ENCODE results near the gene PPP6R3.

The PPP6R3 gene

DNA sequence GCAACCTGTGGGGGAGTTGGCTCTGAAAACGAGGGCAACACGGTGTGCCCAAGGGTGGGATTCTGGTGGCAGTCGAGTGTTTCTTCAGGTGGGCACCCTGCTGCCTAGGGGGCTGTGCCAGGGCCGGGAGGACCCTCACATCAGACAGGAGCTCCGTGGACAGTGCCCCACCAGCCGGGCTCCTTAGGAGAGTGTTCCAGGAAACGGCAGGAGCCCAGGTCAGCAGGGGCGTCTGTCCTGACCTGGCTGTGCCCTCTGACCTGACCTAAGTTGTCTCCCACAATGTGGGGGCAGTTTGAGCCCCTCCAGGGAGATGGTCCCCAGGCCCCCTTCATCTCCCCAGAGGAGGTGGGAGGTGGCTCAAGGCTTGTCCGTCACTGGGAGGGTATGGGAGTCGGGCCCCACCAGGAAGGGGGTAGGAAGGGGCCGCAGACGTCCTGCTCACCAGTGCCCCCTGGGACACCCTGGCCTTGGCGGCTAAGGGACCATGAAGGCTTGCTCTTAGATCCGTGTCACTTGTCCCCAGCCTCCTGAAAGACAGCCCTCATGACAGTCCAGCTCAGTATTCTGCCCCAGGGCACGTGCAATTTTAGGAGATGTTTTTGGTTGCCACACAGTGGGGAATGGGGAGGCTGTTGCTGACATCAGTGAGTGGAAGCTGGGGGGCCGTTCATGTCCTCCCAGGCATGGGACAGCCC lies 191.6 kb downstream of the PPP6R3 start:
- DNase-seq (ENCODE audit: low read depth): no peak

DNA sequence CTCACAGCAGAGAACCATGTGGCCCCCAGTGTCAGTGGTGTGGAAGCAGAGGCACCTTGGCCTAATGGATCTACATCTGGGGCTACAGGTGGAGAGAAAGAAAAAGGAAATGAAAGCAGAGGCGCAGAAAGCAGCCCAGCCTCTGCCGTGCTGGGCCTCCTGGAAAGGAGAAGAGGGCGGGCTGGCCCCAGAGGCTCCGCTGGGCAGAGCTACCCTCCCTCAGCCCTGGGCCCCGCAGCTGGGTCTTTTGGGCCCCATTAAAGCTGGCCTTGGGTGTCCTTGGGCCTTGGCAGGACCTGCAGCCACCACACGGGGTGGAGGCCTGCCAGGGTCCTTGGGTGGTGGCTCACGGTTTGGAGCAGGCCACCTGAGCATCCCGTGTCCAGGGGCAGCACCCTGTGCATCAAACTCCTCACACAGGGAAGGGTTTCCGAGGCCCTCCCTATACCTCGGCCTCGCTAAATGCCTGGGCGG lies 192.2 kb downstream of the PPP6R3 start:
- DNase-seq (ENCODE audit: low read depth): no peak

DNA sequence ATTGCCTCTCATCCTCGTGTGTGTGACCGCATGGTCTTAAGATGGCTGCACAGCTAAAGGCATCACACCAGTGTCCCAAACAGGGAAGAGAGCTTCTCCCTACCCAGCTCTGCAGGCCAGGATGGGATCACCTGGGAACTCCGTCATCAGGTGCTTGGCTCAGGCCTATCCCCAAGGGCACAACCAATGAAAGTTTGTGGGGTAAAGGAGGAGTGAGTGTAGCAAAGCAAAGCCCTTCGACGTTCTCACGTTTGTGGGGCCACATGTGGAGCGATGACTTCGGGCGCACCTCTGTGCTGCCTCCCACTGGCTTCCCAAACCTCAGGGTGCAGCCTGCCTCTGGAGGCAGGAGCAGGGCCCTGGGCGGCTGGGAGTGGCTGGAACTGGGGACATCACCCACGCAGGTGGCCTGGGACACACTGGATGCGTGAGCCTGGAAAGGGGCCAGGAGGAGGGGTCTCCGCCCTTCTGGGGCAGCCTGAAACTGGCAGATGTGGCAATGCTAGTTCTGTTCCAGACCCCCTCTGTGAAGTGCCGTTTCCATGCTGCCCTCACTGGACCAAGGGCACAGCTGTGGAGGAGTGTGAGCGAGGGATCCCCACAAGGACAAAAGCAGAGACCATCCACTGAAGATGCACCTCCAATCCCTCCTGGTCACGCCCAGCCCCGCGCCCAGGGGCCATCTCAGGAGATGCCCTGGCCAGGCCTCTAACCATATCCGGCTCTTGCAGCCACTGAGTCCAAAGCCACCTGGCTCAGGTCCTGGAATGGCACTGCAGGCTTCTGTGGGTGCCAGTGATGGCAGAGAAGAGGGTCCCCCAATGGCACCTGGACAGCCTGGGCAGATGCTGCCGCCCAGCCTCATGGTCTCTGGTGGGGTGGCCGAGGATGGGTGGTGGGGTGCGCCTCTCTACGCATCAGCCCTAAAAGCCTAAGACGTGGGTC lies 193.2 kb downstream of the PPP6R3 start:
- DNase-seq (ENCODE audit: low read depth): no peak

DNA sequence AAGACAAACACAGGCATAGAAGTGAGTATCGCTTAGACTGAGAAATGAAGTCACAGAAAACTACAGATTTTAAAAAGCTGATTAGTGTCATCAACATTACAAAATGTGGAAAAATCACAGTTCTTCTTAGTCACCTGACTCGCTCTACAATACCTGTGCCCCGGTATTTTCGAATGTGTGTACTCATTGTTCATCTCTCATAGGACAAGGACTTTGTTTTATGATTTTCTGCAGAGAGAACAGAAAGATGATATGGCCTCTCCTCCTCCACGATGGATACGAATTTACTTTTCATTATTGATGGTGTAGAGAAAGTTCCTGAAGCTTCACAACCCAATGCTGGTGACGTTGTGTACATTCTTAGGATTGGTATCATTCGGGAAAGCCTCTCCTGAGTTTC lies 194.4 kb downstream of the PPP6R3 start:
- DNase-seq (ENCODE audit: low read depth): no peak

DNA sequence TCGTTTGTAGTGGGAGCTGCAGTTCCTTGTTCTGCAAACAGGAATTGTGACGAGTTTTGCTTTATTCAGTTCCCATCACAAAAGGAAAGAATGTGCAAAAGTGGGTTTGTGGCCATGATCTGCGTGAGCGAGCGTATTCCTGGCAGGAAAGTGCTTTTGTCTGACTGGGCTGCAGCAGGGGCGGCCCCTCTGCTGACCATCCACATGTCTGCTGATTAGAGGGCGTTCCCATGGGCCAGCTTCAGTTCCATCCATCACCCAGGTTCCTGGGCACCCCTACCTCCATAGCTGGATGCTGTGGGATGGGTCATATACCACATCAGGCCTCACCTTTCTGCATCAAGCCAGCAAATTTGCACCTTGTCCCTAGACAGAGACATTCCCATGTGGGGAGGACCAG lies 194.9 kb downstream of the PPP6R3 start:
- no peak for DNase-seq (ENCODE audit: low read depth)

DNA sequence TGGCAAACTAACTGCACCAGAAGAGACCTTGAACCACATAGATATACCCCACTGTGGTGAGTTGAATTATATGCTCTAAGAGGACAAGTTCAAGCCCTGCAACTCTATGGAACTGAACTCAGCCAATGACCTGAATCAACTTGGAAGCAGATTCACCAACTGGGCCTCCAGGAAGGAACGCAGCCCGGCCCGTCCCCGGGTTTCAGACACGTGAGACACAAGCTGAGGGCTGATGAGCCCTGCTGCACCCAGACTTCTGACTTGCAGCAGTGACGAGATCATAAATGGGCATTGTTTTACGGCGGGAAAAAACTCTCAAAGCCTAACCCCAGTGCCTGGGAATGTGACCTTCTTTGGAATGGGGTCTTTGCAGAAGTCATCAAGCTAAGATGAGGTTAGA lies 195.3 kb downstream of the PPP6R3 start:
- no peak for DNase-seq (ENCODE audit: low read depth)

DNA sequence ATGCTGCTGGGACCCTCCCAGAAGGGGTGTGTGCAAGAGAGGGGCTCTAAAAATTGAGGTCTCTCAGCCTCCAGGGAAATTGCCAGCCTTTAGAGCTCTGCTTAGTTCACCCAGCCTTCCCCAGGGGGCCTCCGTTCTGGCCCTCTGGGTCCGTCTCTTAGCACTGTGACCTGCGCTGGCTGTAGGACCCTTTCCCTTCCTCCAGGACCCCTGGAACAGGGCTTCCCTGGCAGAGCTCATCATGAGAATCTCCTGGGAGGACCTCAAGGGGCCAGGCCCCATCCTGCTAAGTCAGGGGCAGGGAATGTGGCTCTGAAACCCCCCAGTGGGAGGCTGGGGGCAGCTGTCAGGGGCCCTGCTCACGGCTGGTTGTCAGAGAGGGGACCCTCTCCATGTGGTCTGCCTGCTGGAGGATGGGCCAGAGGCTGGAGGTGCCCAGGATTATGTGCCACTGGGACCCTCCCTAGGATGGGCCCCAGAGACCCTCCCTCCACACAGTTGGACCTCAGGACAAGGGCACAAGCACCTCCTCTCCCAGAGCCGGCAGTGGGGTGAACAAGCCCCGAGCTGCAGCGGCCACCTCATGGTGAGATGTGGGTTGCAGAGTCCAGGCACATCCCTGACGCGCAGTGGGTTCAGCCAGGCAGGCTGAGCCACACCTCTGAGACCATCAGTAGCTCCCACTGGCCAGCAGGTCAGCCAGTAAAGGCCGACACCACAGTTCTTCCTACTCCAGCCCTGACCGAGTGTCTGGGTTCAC lies 196.6 kb downstream of the PPP6R3 start:
- DNase-seq (ENCODE audit: low read depth): no peak

DNA sequence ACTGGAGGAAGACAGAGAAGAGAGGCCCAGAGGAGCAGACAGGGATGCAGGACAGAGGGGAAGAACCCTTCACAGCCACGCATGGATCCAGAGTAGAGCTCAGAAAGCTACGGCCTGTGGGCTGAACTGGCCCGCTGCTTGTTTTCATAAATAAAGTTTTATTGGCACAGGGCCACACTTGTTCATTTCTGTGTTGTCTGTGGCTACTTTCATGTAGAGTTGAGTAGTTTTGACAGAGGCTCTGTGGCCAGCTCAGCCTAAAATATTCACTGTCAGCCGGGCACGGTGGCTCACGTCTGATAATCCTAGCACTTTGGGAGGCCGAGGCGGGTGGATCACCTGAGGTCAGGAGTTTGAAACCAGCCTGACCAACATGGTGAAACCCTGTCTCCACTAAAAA lies 197.5 kb downstream of the PPP6R3 start:
- no peak for DNase-seq (ENCODE audit: low read depth)

DNA sequence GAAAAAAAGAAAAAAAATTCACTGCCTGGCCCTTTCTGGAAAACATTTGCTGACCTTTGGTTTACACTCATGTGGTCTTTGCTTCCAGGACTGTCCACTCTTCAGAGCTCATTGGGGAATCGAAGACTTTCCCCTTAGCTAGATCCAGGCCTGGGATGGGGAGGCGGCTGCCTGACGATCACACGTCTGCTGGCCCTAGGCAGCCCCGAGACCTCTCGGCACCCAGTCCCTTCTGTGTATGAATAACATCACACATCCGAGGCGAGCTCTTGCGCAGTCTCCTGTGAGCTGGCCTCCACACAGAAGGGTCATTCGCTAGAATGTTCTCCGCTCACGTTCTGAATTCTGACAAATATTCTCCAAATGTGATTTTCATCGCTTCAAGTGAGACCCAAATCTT lies 198.1 kb downstream of the PPP6R3 start:
- no peak for DNase-seq (ENCODE audit: low read depth)

DNA sequence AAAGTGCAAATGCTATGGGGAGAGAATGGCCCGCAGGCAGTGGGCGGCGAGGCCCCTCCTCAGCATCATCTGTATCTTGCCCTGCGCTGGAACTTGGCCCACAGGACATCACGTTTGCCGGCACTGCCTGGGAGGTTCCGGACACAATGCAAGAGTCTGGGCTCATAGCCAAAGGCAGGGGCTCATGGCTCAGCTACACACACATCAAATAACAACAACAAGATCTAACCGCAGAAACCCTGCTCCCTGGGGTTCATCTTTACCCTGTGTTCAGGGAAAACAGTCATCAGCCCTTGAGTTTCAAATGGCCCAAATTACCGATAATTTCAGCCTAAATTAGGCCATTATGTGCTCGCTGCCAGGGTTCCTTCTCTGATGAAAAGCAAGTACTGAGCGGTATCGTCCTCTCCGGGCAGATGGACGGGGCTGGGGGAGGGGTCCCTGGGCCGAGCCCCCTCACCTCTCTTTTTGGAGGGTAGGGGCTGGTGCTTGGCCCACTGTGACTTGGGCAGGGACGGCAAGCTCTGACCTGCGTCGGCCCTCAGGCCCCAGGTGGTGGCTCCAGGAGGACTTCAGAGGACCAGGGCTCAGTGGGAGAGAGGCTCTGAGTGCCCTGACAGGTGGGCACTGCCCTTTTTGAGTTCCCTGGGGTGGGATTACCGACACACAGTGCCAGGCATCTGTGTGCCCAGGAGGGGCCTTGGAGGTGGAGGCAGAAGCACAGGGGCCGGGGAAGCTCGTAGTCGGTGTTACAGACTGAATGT lies 198.8 kb downstream of the PPP6R3 start:
- DNase-seq (ENCODE audit: low read depth): no peak

DNA sequence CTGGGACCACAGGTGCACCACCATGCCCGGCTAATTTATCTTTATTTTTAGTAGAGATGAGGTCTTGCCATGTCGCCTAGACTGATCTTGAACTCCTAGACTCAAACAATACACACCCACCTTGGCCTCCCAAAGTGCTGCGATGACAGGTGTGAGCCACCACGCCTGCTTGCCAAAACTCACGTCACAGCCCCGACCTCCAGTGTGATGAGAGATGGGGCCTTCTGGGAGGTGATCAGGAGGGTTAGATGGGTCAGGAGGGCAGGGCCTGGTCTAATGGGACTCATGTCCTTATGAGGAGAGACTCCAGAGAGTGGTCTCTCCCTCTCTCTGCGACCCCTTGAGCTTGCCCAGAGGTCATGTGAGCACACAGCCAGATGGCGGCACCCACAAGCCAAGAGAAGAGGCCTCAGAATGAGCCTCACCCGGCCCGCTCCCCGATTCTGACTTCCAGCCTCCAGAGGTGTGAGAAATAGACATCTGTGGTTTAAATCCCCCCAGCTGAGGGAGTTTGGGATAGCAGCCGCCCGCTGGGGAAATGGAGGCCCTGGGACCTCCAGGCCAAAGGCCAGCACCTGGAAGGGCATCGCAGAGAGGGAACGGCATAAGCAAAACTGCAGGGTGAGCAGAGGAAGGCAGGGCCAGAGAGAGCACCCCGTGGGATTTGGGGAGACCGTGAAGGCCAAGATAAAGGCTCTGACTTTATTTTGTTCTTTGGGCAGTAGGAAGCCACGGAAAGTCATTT lies 199.7 kb downstream of the PPP6R3 start:
- no peak for DNase-seq (ENCODE audit: low read depth)

DNA sequence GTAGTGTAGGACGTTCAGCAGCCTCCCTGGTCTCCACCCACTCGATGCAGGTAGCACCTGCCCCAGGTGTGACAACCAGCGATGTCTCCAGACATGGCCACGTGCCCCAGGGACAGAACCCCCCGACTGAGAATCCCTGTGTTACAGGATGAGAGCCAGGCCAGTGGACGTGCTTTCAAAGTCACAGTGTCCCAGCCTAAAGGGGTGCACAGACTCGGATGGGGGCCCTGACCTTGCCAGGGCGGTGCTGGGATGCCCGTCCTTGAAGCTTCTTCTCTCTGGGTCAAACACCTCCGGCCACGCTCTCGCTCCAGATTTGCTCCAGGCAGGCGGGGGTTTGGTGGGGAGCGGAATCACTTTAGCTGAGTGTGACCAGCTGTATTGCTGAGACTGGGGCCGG lies 200.5 kb downstream of the PPP6R3 start:
- DNase-seq (ENCODE audit: low read depth): no peak

DNA sequence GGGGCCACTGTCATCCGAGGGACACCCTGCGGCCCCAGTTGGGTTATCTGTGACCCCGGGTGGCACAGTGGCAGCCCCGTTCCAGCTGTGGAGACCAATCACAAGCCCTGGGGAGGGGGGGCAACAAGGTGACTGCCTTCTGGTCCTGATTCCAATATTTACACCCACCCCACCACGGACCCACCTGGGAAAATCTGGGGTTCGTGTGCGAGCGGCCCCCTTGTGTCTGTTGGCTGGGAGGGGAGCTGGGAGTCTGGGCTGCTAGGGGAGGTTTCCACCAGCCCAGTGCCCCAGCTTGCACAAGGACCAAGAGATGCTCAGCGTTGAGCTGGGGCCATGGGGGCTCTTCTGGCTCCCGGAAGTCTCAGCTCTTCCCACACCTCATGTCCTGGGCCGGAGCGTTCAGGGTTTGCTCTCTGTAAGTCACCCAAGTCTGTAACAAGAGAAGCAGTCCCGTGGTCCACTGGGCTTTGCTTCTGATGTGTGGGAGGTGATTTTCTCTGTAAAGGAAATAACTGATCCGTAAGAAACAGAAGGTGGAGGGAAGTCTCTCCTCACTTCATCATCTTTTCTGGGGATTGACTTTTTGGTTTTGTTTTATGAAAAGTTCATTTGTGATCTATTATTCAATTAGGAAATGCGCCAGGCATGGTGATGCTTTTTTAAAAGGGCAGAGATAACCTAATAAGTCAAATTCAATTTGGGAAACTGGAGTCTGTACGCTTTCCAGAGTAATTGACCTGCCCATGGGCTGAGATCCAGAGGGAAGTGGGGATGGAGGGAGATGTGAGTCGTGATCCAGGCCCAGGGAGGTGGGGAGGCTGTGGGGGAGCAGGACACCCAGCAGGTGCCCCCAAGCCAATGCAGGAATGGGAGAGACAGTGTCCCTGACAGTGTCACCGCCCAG lies 201.4 kb downstream of the PPP6R3 start:
- no peak for DNase-seq (ENCODE audit: low read depth)

DNA sequence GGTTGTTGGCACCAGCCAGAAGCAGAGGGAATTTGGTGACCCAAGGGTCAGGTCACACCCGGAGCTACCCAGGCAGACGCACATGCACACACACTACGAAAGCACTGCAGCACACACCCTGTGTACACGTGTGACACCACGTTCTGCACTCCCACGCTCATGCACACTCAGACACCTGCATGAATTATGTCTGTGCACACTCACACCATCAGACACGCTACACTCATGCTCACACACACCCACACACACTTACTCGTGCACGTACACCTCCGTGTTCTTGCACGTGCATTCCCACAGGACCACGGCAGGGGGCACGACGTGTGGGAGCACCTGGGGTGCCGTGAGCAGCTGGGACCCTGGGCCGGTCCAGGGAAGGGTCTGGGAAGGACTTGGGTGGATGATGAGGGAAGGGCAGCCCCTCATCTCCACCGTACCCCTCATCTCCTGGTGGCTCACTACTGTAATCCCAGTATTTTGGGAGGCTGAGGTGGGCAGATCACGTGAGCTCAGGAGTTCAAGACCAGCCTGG lies 203.0 kb downstream of the PPP6R3 start:
- no peak for DNase-seq (ENCODE audit: low read depth)

DNA sequence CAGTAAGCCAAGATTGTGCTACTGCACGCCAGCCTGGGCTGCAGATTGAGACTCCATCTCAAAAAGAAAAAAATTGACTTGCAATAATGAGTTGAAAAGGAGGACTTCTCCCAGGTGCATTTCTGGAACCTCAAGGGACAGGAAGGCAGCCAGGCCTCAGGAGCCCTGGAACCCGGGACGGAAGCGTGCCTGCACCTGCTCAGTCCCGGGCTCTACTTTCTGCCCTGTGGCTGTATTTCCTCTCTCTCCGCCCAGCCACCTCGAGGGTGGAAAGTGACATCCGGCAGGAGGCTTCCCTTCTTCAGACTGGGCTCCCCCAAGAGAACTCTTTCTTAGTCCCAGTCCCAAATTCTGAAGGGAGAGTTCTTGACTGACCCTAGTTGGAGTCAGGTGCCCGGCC lies 203.6 kb downstream of the PPP6R3 start:
- no peak for DNase-seq (ENCODE audit: low read depth)

DNA sequence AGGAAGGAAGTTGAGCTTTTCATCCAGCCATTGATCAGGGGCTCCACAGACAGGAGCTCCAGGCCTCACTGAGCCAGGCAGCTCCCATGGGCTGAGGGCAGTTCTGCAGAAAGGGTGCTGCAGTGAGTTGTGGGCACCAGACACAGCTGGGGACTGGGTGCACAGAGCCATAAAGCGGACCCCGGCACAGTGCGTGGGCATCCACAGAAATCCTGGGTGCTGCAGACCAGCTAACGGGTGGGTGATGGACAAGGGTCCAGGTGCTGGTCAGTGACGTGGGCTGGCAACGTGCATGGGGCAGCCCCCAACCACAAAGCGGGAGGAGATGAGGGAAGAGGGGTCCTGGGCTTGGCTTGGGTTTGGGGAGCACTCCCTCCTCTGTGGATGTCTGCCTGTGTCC lies 204.4 kb downstream of the PPP6R3 start:
- DNase-seq (ENCODE audit: low read depth): no peak
